ENCODE data around the gene VAT1L.
"Not testable (repeated sequence)": the region's sequence is repeated elsewhere in the genome, so short reads cannot be mapped to it uniquely, and the experiment has no call there.

Gene VAT1L

GRCh38 chr16:77913738-77914253, 125.4 kb downstream of the VAT1L start:
- DNase-seq (ENCODE audit: low read depth): no peak

GRCh38 chr16:77916111-77916510, 127.7 kb downstream of the VAT1L start:
- no peak for DNase-seq (ENCODE audit: low read depth)

- no peak for DNase-seq (ENCODE audit: low read depth)
These were observed 129.6 kb downstream of the VAT1L start for GRCh38 chr16:77917971-77918370.

GRCh38 chr16:77918809-77919707, 130.7 kb downstream of the VAT1L start:
- no peak for DNase-seq (ENCODE audit: low read depth)

GRCh38 chr16:77919761-77920415, 131.5 kb downstream of the VAT1L start:
- no peak for DNase-seq (ENCODE audit: low read depth)

GRCh38 chr16:77920984-77921383, 132.6 kb downstream of the VAT1L start:
- DNase-seq (ENCODE audit: low read depth): no peak

- no peak for DNase-seq (ENCODE audit: low read depth)
These were observed 133.9 kb downstream of the VAT1L start for GRCh38 chr16:77922228-77922754.

GRCh38 chr16:77925531-77925930, 137.2 kb downstream of the VAT1L start:
- DNase-seq (ENCODE audit: low read depth): no peak

- no peak for DNase-seq (ENCODE audit: low read depth)
These were observed 139.7 kb downstream of the VAT1L start for GRCh38 chr16:77928096-77928495.

- DNase-seq (ENCODE audit: low read depth): no peak
These were observed 140.6 kb downstream of the VAT1L start for GRCh38 chr16:77929004-77929403.

- DNase-seq (ENCODE audit: low read depth): no peak
These were observed 142.7 kb downstream of the VAT1L start for GRCh38 chr16:77931058-77931457.

GRCh38 chr16:77937473-77938149, 149.2 kb downstream of the VAT1L start:
- DNase-seq (ENCODE audit: low read depth): no peak

GRCh38 chr16:77938913-77939312, 150.5 kb downstream of the VAT1L start:
- DNase-seq (ENCODE audit: low read depth): no peak

- no peak for DNase-seq (ENCODE audit: low read depth)
These were observed 151.6 kb downstream of the VAT1L start for GRCh38 chr16:77939968-77940367.

GRCh38 chr16:77943801-77944200, 155.4 kb downstream of the VAT1L start:
- no peak for DNase-seq (ENCODE audit: low read depth)

GRCh38 chr16:77944631-77945030, 156.3 kb downstream of the VAT1L start:
- no peak for DNase-seq (ENCODE audit: low read depth)

- DNase-seq (ENCODE audit: low read depth): no peak
These were observed 156.8 kb downstream of the VAT1L start for GRCh38 chr16:77945126-77945525.

GRCh38 chr16:77946823-77947222, 158.5 kb downstream of the VAT1L start:
- no peak for DNase-seq (ENCODE audit: low read depth)

- DNase-seq (ENCODE audit: low read depth): not testable (repeated sequence)
These were observed 159.2 kb downstream of the VAT1L start for GRCh38 chr16:77947590-77947989.

GRCh38 chr16:77948835-77949234, 160.5 kb downstream of the VAT1L start:
- DNase-seq (ENCODE audit: low read depth): no peak

- DNase-seq (ENCODE audit: low read depth): no peak
These were observed 161.1 kb downstream of the VAT1L start for GRCh38 chr16:77949445-77949844.

GRCh38 chr16:77951788-77952187, 163.4 kb downstream of the VAT1L start:
- DNase-seq (ENCODE audit: low read depth): no peak
